Left ventricle myocardium inferior (tissue), 1 donor: ENCODE results near the gene KDM4D. TPM values are rescaled to one million over a fixed set of nuclear protein-coding genes. Genes with fewer than 3 reads are reported as not detected.
"Not testable (repeated sequence)": the region's sequence is repeated elsewhere in the genome, so short reads cannot be mapped to it uniquely, and the experiment has no call there.

Experiments used
- DNase-seq: peaks from one replicate; pipeline ENCODE4 v3.0.0-alpha.2; 2020
- H3K27ac ChIP-seq: fragments of 200-600 bp; replicated peaks from 2 replicates; pipeline ENCODE4 v1.8.0; 2021
- H3K27me3 ChIP-seq: fragments of 200-600 bp; 2 replicates; pipeline ENCODE4 v1.8.0; 2021; ENCODE audit warnings: low read depth
- H3K36me3 ChIP-seq: fragments of 200-600 bp; 2 replicates; pipeline ENCODE4 v1.8.0; 2021
- H3K4me1 ChIP-seq: fragments of 200-600 bp; 2 replicates; pipeline ENCODE4 v1.8.0; 2021
- H3K4me3 ChIP-seq: fragments of 200-600 bp; 2 replicates; pipeline ENCODE4 v1.8.0; 2021; ENCODE audit warnings: mild to moderate bottlenecking, moderate library complexity
- H3K9me3 ChIP-seq: fragments of 200-600 bp; replicated peaks from 2 replicates; pipeline ENCODE4 v1.8.0; 2021
- intact Hi-C: fragments of 100-400 bp; cut with micrococcal nuclease; formaldehyde crosslinking; loops from one replicate; pipeline ENCODE4 v1.11.0; 2022
- total RNA-seq: library from RNA; stranded (reverse); fragmentation: NEBNext Ultra II Directional; extraction: Animal tissue kit (Norgen Biotek cat#: 25700); gene quantifications from one replicate; pipeline ENCODE4 v1.2.1, GENCODE V29; 2021
- TF ChIP-seq, protein P1 (sequence below): fragments of 200-600 bp; IDR thresholded peaks from 2 replicates; pipeline ENCODE4 v1.8.0; 2021; ENCODE audit warnings: antibody characterized with exemption, mild to moderate bottlenecking, borderline replicate concordance
- donor health status: DM: no; HTN: yes; CAD: no; lungs with severe emphysema.

Gene KDM4D
- total RNA-seq, 1 donor from 2014 or later: 0.69 TPM

DNA sequence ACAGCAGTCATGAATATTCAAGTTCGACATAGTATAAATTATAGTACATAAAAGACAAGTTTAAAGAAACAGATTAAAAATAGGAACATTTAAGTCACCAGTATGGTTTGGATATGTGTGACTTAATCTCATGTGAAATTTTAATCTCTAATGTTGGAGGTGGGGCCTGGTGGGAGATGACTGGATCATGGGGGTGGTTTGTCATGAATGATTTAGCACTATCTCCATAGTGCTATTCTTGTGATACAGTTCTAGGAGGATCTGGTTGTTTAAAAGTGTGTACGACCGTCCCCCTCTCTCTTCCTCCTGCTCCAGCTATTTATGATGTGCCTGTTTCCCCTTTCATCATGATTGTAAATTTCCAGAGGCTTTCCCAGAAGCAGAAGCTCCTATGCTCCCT, 54.8 kb downstream of the KDM4D start:
- TF ChIP-seq, protein P1, sequence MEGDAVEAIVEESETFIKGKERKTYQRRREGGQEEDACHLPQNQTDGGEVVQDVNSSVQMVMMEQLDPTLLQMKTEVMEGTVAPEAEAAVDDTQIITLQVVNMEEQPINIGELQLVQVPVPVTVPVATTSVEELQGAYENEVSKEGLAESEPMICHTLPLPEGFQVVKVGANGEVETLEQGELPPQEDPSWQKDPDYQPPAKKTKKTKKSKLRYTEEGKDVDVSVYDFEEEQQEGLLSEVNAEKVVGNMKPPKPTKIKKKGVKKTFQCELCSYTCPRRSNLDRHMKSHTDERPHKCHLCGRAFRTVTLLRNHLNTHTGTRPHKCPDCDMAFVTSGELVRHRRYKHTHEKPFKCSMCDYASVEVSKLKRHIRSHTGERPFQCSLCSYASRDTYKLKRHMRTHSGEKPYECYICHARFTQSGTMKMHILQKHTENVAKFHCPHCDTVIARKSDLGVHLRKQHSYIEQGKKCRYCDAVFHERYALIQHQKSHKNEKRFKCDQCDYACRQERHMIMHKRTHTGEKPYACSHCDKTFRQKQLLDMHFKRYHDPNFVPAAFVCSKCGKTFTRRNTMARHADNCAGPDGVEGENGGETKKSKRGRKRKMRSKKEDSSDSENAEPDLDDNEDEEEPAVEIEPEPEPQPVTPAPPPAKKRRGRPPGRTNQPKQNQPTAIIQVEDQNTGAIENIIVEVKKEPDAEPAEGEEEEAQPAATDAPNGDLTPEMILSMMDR: no peak
- H3K9me3 ChIP-seq: no peaks in the 10 kb centered on the region

DNA sequence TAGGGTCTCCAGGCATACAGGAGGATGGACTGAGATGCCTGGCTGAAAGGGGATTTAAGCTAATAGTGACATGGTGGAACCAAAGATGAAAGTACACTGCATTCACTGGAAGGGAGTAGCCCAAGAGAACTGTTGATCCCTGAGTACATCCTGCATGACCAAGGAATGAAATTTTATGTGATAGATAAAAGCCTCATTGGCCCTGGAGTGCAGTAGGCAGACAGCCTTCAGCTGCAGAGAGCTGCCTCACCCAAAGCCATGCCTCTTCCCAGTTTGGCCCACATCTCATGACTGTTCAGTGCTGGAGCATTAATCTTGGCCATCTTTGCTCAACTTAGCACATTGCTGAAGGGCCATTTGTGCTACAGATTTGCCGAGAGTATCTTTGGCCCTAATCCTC, 59.5 kb downstream of the KDM4D start:
- intact Hi-C loops: no loop called here
- DNase-seq: no peak
- TF ChIP-seq, protein P1: no peak
- no peaks in the 10 kb centered on the region for H3K9me3 ChIP-seq
- no peak overlapping the region for H3K4me3 ChIP-seq
- peaks cover 26% of the 10 kb centered on the region for H3K27me3 ChIP-seq
- H3K27ac ChIP-seq: no peak overlapping the region
- peaks cover 4% of the 10 kb centered on the region for H3K4me1 ChIP-seq
- H3K36me3 ChIP-seq: no peaks in the 10 kb centered on the region

More for the DNA sequence above, 54.8 kb downstream of the KDM4D start:
- H3K36me3 ChIP-seq: no peaks in the 10 kb centered on the region
- H3K4me1 ChIP-seq: no peaks in the 10 kb centered on the region
- intact Hi-C loops: no loop called here
- H3K27me3 ChIP-seq: peaks cover 3% of the 10 kb centered on the region
- DNase-seq: no peak
- no peak overlapping the region for H3K27ac ChIP-seq
- H3K4me3 ChIP-seq: no peak overlapping the region

DNA sequence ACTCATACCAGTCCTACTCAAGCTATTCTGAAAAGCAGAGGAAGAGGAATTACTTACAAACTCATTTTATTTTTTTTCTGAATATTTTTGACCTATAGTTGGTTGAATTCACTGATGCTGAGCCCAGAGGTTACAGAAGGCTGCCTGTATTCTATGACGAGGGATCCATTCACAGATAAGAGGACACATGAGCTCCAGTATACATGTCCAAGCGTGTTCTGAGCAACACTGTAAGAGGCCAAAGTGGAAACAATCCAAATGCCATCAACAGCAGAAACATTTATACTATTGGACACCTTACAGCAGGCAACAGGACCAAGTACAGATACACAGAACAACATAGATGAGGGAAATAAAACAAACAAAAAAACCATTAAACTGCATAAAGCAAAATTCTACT, 61.8 kb downstream of the KDM4D start:
- H3K9me3 ChIP-seq: no peaks in the 10 kb centered on the region
- intact Hi-C loops: no loop called here
- no peak overlapping the region for H3K27ac ChIP-seq
- DNase-seq: no peak
- H3K4me1 ChIP-seq: peaks cover 4% of the 10 kb centered on the region
- H3K36me3 ChIP-seq: no peaks in the 10 kb centered on the region
- no peak overlapping the region for H3K4me3 ChIP-seq
- TF ChIP-seq, protein P1: no peak
- peaks cover 37% of the 10 kb centered on the region for H3K27me3 ChIP-seq

GRCh38 chr11:95037356-95038035, 64.0 kb downstream of the KDM4D start:
- DNase-seq, H3K36me3 ChIP-seq, intact Hi-C loops: not testable (repeated sequence)

GRCh38 chr11:95042239-95042638, 68.7 kb downstream of the KDM4D start:
- H3K4me1 ChIP-seq: peaks cover 3% of the 10 kb centered on the region
- no peak overlapping the region for H3K4me3 ChIP-seq
- TF ChIP-seq, protein P1: no peak
- H3K27ac ChIP-seq: no peak overlapping the region
- H3K27me3 ChIP-seq: peaks cover 76% of the 10 kb centered on the region
- no peak for DNase-seq
- H3K36me3 ChIP-seq: no peaks in the 10 kb centered on the region
- H3K9me3 ChIP-seq: no peaks in the 10 kb centered on the region
- intact Hi-C loops: no loop called here

More at GRCh38 chr11:95037356-95038035, 64.0 kb downstream of the KDM4D start:
- not testable (repeated sequence) for H3K9me3 ChIP-seq, H3K4me1 ChIP-seq, H3K27ac ChIP-seq
- H3K4me3 ChIP-seq: peak overlapping the region; percentile 65
- H3K27me3 ChIP-seq: peaks cover 58% of the 10 kb centered on the region

DNA sequence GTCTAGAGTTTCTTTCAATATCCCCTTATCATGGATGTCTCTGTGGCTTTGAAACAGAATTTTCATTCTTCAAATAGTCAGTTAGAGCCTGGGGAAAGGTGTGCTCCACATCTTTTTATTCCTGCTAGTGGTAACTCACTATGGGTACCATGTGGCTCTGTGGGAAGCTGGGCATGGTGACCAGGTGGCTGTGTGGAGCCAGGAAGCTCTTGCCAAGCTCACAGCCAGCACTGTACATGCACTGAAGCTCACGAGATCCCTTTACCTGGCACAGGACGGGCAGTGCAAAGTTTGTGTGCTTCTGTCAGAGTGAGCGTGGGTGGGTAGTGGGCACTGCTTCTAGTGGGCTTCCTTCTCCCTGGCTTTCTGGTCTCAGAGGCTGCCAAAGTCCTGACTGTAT, 69.4 kb downstream of the KDM4D start:
- intact Hi-C loops: no loop called here
- no peaks in the 10 kb centered on the region for H3K36me3 ChIP-seq
- peaks cover 74% of the 10 kb centered on the region for H3K27me3 ChIP-seq
- no peak for DNase-seq
- H3K9me3 ChIP-seq: no peaks in the 10 kb centered on the region
- TF ChIP-seq, protein P1: no peak
- H3K4me1 ChIP-seq: no peaks in the 10 kb centered on the region
- no peak overlapping the region for H3K4me3 ChIP-seq
- no peak overlapping the region for H3K27ac ChIP-seq
